DOHH2 (cell line): ENCODE results near the gene AATF.

Source experiments
- EZH2phosphoT487 ChIP-seq: fragments of 200-600 bp; sonication (generic); IDR thresholded peaks from 2 replicates; pipeline ENCODE4 v1.6.1; 2017; ENCODE audit warnings: borderline replicate concordance, mild to moderate bottlenecking, antibody characterized with exemption, low read length, moderate library complexity, mixed read lengths
- TF ChIP-seq, protein P1 (sequence below): fragments of 200-600 bp; sonication (generic); IDR thresholded peaks from one replicate; pipeline ENCODE4 v1.5.1; 2014; ENCODE audit warnings: antibody characterized with exemption, mild to moderate bottlenecking, low read depth, low read length; ENCODE audit not compliant: poor library complexity, severe bottlenecking

DNA sequence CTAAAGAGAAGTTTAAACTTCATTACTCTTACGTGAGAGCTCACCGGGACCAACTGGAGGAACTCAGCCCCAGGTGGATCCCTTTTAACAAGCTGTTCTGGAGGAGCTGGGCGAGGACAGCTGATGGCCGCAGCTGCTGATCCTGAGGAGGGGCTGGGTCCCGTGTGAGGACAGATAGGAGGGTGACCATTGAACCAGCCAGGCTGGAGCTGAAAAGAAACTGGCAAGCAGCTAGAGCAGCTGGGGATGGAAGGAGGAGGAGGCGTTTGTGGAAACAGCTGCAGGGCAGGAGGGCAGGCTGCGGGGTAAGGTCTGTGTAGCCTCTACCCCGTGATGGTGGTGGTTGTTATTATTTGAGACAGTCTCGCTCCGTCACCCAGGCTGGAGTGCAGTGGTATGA, 119.5 kb downstream of the AATF start:
- TF ChIP-seq, protein P1, sequence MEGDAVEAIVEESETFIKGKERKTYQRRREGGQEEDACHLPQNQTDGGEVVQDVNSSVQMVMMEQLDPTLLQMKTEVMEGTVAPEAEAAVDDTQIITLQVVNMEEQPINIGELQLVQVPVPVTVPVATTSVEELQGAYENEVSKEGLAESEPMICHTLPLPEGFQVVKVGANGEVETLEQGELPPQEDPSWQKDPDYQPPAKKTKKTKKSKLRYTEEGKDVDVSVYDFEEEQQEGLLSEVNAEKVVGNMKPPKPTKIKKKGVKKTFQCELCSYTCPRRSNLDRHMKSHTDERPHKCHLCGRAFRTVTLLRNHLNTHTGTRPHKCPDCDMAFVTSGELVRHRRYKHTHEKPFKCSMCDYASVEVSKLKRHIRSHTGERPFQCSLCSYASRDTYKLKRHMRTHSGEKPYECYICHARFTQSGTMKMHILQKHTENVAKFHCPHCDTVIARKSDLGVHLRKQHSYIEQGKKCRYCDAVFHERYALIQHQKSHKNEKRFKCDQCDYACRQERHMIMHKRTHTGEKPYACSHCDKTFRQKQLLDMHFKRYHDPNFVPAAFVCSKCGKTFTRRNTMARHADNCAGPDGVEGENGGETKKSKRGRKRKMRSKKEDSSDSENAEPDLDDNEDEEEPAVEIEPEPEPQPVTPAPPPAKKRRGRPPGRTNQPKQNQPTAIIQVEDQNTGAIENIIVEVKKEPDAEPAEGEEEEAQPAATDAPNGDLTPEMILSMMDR = no peak
- no peak for TF ChIP-seq EZH2phosphoT487
